ENCODE measurements around the gene PLXNC1.

Gene PLXNC1

DNA sequence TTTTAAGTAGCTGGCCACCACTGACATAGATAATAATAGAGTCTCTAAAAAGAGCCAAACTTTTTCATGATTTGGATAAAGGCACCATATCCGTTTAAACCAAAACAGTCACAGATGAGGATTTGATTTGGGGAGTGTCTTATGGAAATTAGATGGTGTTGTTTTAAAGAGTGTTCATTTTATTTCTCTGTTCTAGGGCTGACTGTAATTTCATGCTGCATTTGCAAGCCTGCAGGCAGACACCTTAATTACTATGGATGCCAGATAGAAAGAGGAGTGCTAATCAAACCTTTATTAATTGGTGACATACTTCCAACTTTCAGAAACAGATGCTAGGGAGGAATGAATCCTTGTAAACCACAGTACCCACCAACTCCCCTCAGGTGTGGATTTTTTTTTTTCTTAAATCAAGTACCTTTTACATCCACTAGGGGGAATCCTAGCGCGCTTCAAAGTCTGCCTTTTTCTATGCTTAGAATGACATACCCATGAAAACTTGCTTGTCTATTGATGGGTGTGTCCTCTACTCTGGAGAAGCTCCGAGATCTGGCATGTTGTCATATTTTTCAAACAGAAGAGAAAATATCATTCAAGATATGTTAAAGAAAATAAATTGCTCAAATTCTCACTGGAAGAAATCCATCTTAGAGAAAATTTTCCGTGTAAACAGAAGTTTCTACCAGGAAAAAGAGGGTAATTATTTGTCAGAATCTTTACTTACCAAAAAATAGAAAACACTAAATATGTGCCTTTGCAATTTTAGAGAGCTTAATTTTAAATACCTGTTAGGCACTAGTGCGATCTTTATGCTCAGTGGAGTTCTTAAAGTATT lies 14.2 kb upstream of the PLXNC1 start:
- DNase-seq (ENCODE audit: low spot score) = peak; percentile 82

DNA sequence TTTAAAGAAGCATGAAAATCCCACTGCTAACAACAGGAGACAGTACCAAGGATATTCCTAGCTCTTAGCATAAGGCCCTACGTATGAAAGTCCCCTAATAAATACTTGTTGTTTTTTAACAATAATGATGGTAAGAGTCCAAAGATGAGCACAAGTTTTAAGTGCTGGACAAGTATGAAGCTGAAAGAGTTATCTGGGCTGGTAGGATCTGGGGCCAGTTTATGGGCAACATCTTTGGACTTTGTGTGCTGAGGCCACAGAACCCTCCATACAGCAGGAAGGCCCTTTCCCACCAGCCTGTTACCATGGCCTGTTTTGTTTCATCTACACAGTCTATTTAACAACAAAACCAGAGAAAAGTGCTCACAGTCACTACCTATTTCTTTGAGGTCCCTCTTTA lies 12.5 kb upstream of the PLXNC1 start:
- no peak for DNase-seq (ENCODE audit: low spot score)

DNA sequence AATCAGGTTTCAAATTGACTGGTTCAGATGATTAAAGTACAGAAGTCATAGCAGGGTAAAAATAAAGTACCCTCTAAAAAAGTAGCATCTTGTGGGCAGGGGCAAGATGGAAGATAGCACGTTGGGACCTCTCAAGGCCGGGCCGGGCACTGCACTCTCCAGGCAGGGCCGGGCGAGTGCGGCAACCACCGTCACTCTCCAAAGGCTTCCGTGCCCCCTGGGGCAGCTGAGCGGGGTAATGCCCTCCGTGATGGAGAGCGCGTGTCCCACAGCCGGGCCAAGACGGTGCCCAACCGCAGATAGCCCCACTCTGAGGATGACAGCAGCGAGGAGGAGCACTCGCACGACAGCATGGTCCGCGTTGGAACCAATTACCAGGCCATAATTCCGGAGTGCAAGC lies 8.6 kb upstream of the PLXNC1 start:
- no peak for DNase-seq (ENCODE audit: low spot score)

GRCh38 chr12:94140556-94140955 lies 7.8 kb upstream of the PLXNC1 start:
- DNase-seq (ENCODE audit: low spot score) = no peak

GRCh38 chr12:94141004-94141764 lies 7.2 kb upstream of the PLXNC1 start:
- DNase-seq (ENCODE audit: low spot score) = no peak

GRCh38 chr12:94141892-94142291 lies 6.5 kb upstream of the PLXNC1 start:
- no peak for DNase-seq (ENCODE audit: low spot score)

DNA sequence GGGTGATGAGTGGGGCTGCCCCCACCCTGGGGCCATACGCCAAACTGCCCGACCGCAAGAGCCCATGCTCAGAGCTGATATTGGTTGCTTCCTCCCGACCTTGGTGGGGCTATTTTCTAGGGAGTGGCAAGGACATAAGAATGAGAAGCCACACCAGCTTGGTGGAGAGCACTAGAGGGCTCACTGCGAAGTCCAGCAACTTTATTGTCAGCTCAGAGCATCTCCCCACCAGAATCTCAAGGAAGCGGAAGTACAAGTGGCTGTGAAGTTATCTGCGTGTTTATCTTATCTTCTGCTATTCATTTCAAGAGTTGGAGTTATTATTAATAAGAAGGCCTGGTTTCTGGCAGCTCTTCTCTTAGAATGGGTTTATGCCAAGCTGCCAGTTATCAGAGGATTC lies 4.9 kb upstream of the PLXNC1 start:
- no peak for DNase-seq (ENCODE audit: low spot score)

DNA sequence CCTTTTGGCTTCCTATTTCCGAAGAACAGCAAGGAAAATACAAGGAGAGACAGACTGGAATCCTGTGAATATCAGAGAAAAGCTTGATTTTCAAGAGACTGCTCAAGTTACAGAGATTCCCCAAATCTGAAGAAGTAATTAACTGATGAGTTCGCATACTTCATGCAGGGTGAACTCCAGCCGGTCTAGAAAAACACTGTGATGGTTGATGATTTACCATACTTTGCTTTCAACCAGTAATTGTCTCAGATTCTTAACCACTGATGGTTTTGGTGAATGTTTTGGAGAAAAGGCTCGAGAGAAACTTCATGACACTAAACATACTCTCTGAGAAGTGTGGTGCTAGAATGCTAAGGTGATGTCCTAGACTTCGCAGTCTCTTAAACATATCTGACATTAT lies 4.4 kb upstream of the PLXNC1 start:
- no peak for DNase-seq (ENCODE audit: low spot score)

- DNase-seq (ENCODE audit: low spot score) = no peak
These were observed 3.6 kb upstream of the PLXNC1 start for GRCh38 chr12:94144781-94145180.

DNA sequence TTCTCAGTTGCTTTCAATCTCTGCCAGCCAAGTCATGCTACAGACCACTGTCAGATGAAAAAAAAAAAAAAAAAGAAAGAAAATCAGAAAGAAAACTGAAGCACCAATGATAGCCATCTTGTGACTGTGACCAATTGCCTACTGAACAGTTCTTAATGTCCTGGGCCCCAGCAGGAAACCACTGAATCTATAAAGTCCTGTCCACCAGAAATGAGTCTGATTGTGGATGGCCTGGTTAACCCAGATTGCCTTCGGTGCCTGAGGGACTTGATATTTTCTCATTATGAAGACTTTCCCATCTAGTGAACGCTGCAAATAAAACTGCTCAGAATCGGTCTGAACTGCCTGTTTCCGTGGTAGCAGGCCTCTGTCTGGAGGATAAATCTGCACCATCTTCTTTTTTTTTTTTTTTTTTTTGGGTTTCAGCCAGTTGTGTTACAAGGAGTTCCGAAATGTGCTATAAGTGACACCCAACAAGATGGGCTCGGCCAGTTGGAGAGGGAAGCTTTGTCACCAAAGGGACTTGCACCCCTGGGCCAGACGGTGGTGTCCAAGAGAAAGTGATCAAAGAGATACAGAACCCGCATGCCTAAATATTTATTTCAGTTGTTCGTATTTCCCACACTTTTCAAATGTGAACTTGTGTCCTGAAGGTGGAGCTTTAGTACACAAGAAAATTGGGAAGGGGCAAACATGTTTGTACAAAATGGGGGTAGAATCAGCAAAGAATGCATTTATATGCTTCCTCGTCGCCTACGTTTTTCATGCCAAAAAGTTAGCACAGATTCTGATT lies 3.0 kb upstream of the PLXNC1 start:
- DNase-seq (ENCODE audit: low spot score) = peak; percentile 65

- no peak for DNase-seq (ENCODE audit: low spot score)
These were observed 2.0 kb upstream of the PLXNC1 start for GRCh38 chr12:94146166-94146936.

DNA sequence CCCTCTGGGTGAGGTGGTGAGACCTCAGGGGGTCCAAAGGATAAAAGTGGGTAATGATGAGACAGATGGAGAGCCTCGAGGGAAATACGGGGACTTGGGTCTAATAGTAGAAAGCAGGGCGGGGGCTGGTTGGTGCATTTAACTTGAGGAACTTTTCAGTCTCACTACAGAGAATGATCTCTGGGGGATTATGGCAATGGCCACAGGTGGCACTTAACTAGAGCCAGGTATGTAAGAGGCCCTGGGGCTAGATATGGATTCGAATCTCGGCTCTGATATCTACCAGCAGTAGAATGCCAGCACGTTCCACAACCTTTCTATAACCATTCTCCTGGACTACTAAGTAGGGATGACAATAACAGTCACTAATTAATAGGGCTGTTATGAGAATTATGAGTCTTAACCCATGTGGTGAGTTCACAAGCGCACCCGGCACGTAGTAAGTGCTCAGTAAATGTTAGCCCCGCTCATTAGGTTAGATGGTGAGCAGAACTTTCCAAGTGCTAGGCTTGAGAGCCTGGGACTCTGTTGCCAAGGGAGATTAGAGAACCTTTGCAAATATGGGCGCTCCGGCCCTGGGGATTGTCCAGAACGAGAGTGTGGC lies 888 bp upstream of the PLXNC1 start:
- DNase-seq (ENCODE audit: low spot score) = no peak

- DNase-seq (ENCODE audit: low spot score) = peak; percentile 53
These were observed 352 bp downstream of the PLXNC1 start for GRCh38 chr12:94148739-94149118.

- DNase-seq (ENCODE audit: low spot score) = peak; percentile 60
These were observed 873 bp downstream of the PLXNC1 start for GRCh38 chr12:94149119-94149780.

- no peak for DNase-seq (ENCODE audit: low spot score)
These were observed 1.4 kb downstream of the PLXNC1 start for GRCh38 chr12:94149781-94150239.

GRCh38 chr12:94150240-94151121 lies 2.1 kb downstream of the PLXNC1 start:
- DNase-seq (ENCODE audit: low spot score) = no peak

DNA sequence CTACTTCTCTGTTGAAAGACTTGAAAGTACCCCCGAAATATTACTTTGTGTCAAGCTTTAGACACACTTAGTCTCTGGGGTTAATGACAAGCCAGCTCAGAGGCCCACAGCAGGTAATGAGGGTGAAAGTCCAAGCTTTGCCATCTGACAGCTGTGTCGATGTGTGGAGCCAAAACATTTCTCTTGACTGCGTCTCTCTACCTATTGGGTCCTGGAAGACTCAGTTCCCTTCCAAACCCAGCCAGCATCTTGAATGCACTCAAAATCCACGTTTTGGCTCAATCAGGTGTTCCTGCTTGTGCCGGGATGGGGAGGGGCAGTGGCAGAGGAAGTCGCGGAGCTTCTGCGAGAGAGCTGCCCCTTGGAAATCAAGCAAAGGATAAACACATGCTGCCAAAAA lies 3.2 kb downstream of the PLXNC1 start:
- DNase-seq (ENCODE audit: low spot score) = no peak

GRCh38 chr12:94152292-94153078 lies 4.1 kb downstream of the PLXNC1 start:
- DNase-seq (ENCODE audit: low spot score) = no peak

GRCh38 chr12:94157181-94157580 lies 8.8 kb downstream of the PLXNC1 start:
- DNase-seq (ENCODE audit: low spot score) = no peak
